Hematopoietic multipotent progenitor cell treated with erythropoietin and hydrocortisone succinate and interleukin-3 and kit ligand, for 17 days (in vitro differentiated cells): ENCODE data around the gene GGA1.
A peak's percentile ranks its signal among the peaks of the same experiment; 100 is the strongest.
"Not testable (repeated sequence)": the region's sequence is repeated elsewhere in the genome, so short reads cannot be mapped to it uniquely, and the experiment has no call there.

ENCODE experiments used
- DNase-seq: peaks from one replicate; pipeline ENCODE4 v3.0.0-alpha.2; 2015; ENCODE audit warnings: low spot score

GGA1 gene

DNA sequence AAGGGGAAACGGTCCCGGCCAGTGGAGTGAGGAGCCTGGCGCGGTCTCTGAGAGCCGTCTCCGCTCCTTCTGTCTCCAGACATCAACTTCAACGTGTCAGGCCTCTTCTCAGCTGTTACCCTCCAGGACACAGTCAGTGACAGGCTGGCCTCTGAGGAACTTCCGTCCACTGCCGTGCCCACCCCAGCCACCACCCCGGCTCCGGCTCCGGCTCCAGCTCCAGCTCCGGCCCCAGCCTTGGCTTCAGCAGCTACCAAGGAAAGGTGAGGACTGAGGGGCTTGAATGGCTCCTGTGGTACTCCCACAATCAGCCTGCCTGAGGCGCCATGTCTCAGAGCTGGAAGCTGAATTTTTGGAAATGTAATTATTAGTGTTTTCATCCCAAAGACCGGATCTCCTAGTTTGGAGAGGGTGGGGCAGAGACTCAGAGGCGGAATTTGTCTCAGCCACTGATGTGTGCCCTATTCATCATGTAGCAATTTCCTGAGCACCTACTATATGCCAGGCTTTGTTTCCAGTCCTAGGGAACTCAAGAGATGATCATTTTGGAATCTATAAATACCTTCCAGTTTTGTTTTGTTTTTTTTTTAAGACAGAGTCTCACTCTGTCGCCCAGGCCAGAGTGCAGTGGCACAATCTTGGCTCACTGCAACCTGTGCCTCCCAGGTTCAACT is 42.0 kb downstream of the GGA1 start:
- no peak for DNase-seq

DNA sequence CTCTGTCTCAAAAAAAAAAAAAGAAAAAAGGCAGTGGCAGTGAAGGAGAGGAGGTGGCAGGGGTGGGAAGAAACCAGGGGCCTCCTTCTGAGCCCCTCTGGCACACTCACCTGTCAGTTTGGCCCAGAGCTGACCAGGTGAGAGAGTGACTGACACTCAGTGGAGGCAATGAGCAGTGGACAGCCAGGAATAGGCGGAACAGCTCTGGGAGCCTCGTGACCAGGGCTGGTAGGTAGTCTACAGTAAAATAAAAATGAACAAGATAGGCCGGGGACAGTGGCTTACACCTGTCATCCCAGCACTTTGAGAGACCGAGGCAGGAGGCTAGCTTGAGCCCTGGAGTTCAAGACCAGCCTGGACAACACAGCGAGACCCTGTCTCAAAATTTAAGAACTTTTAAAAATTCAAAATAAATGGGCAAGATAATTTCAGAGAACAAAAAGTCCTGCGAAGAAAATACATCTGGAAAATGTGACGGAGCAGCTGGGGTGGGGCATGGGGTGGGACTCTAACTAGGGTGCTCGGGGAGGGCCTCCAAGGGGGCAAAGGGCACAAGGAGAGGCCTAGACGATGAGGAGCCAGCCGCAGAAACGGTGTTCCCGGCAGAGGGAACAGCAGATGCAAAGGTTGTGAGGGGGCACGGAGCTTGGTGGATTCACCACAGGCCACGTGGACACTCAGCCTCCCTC is 46.1 kb downstream of the GGA1 start:
- no peak for DNase-seq

DNA sequence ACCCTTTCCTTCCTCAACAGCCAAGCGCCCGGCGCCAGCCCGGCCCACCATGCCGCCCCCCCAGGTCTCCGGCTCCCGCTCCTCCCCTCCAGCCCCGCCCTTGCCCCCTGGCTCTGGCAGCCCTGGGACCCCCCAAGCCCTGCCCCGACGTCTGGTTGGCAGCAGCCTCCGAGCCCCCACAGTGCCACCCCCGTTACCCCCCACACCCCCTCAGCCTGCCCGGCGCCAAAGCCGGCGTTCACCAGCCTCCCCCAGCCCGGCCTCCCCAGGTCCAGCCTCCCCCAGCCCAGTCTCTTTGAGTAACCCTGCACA is 46.6 kb downstream of the GGA1 start:
- no peak for DNase-seq

DNA sequence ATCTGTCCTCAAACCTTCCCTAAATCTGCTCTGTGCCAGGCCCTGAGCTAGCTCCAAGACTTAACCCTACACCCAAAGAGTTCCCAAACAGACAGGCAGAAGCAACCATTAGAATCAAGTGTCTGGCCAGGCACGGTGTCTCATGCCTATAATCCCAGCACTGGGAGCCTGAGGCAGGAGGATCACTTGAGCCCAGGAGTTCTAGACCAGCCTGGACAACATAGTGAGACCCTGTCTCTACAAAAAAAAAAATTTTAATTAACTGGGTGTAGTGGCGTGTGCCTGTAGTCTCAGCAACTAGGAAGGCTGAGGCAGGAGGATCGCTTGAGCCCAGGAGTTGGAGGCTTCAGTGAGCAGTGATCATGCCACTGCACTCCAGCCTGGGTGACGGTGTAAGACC is 47.9 kb downstream of the GGA1 start:
- DNase-seq, result not testable (repeated sequence)

DNA sequence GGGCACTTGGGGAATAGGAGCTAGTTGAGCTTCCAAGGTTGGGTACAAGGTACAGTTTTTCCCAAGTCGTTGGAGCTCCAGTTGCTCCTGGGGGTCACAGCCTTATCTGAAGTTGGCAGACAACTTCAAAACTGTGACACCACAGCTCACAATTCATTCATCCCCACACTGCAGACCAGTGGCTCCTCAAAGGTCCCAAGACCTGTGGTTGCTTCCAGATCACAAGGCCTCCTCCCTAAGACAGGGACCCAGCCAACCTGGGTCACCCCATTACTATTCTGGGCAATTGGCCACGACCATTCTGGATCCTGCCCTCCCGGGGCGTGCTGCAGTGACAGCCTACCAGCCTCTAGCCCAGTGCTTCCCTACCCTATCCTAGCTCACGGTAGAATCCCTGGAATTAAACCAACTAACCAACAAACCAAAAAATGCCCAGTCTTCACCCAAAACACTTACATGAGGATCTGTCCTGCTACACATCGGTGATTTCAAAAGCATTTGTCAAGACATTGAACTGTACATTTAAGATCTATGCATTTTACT is 49.0 kb downstream of the GGA1 start:
- no peak for DNase-seq

DNA sequence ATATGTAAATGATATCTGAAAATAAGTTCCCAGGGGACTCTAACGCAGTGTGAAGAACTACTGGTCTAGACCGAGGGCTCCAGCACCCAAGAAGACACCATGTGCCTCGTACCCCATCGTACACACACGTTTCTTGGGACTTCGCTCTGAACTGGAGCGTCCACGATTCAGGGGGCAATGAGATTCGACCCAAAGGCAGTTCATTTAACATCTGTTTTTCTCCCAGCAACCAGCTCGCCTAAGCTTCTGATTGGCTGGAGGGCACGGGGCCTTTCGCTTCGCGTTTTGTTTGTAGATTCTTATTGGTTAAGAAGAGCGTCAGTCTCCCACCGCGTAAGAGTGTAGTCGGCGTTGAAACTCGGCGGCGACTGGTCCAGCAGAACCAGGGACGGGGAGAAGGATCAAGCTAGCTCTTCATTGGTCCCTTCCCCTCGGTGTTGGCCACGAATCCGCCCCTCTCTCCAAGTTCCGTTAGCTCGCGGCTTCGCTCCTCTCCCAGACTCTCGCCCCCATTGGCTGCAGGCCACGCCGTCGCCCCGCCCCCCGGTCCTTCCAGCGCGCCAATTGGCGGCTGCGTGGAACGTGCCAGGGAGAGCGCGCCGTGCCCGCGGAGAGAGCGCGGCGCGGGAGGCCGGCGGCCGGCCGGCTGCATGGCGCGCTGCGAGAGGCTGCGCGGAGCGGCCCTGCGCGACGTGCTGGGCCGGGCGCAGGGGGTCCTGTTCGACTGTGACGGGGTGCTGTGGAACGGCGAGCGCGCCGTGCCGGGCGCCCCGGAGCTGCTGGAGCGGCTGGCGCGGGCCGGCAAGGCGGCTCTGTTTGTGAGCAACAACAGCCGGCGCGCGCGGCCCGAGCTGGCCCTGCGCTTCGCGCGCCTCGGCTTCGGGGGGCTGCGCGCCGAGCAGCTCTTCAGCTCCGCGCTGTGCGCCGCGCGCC is 49.8 kb downstream of the GGA1 start, which contains the start of gene PDXP:
Gene PDXP, plus strand, starts transcription at position 591 of the 933 bp plus-strand sequence. Its CDS starts 60 bp downstream, at position 651.
- DNase-seq, result peak; percentile 95

DNA sequence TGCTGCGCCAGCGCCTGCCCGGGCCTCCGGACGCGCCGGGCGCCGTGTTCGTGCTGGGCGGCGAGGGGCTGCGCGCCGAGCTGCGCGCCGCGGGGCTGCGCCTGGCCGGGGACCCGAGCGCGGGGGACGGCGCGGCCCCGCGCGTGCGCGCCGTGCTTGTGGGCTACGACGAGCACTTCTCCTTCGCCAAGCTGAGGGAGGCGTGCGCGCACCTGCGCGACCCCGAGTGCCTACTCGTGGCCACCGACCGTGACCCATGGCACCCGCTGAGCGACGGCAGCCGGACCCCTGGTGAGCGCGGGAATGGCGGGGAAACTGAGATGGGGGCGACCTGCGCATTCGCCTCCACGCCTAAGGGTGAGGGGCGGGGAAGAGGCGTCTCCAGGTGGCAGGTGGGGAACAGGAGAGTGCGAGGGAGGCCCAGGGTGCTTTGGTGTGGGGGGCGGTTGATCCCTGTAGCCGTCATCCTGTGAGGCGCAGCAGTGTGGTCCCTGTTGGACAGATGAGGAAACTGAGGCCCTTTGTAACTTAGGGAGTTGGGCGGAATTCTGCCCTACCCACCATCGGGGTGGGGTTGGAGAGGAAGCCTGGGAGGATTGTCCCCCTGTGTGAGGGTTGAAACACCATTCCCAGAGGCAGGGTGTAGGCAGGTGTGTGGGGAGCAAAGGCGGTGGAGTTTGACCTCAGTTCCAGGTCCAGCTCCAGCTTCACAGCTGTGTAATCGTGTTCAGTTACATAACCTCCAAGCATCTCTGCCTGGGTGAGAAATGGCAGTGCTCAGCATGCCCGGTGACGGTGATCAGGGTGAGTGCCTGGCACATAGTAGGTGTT is 50.6 kb downstream of the GGA1 start:
- DNase-seq, result no peak

DNA sequence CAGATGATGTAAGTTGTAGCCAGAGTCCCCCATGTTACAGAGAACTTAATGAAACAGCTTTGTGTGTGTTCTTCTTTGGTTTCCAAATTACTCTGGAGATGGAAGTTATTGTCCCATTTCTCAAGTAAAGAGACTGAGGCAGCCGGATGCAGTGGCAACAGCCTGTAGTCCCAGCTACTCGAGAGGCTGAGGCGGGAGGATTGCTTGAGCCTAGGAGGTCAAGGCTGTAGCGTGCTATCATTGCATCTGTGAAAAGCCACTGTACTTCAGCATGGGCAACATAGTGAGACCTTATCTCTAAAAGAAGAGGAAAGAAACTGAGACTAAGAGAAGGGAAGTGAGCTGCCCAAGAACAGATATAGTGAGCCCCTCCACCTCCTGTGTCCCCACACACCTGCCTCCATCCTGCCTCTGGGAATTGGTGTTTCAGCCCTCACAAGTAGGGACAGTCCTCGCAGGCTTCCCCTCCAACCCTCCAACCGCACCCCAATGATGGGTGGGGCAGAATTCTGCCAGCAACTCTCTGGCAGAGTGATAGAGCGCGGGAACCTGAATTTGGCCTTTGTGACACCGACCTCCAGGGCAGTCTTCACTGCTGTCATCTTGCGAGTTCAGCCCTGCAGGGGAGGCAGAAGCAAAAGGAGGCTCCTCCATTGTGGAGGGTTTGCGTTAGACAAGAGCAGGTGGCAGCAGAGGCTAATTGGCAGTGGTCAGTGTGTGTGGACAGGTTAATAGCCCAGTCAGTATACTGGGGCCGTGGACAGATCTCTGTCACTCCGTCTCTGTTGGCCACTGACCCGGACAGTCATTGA is 51.5 kb downstream of the GGA1 start:
- DNase-seq, result peak; percentile 28

DNA sequence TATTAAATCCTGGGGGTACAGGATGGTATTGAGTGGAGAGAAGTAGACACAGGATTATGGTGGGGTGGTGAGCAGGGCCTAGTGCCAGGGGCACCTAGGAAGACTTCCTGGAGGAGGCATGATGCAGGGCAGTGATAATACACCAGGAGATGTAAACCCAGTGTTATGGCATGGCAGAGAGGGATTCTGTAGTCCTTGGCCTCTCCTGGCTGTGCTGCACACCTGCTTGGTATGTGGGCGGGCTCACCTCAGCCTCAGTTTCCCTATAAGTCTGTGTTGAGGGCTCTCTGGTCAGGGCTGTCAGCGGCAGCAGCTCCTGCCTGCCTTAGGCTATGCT is 52.0 kb downstream of the GGA1 start:
- no peak for DNase-seq

DNA sequence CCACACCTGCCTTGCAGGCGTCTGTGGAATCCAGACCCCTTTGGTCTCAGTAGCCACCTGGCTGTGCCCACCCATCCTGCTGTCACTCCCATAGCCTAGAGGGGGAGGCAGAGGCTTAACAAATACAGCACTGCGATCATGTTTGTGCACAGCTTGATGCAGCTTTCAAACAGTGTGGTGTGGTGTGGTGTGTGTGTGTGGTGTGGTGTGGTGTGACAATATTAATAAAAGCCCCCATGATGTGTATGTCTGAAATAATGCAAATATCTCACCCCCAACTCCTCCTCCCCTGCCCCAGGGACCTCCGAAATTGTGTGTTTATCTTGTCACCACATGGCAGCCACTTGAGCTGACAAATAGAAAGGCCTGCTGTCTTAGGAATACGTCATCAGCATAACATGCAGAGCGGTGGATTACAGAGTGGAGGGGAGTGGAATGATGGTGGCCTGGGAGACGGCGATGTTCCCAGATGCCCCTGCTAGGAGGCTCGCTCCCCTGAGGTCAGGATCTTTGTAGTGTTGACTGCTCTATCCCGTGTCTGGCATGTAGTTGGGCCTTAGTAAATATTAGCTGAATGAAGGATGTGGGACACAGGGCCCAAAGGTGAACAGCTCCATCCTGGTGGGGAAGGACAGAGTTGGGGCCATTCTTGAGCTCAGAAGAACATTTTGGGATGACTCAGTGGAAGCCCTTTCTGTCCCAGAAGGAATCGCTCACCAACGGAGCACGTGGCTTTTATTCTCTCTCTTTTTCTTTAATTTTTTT is 52.7 kb downstream of the GGA1 start:
- no peak for DNase-seq

DNA sequence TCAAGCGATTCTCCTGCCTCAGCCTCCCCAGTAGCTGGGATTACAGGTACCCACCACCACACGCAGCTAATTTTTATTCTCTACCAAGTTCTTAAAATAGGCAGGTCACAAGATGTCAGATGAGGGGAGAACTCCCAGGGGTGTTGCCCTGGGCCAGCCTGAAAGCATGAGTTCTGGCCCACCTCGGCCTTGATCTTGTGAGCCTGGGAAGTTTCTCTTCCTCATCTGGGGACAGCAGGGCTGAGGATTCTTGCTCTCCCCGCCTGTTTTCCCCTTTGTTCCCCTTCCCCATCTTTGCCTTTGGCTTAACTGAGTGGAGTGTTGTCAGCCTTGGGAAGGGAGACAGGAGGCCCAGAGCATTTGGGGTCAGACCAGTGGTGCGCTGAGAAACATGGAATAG is 53.4 kb downstream of the GGA1 start:
- DNase-seq, result no peak

DNA sequence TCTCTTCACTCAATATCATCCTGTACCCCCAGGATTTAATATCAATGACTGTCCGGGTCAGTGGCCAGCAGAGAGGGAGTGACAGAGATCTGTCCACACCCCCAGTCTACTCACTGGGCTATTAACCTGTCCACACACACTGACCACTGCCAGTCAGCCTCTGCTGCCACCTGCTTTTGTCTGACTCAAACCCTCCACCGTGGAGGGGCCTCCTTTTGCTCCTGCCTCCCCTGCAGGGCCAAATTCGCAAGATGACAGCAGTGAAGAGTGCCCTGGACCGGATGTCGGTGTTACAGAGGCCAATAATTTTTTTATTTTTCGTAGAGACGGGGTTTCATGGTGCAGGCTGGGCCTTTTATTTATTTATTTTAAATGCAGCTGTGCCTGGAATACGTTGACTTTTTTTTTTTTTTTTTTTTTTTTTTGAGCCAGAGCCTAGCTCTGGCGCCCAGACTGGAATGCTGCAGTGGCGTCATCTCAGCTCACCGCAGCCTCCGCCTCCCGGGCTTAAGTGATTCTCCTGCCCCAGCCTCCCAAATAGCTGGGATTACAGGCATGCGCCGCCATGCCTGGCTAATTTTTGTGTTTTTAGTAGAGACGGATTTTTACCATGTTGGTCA is 55.0 kb downstream of the GGA1 start:
- no peak for DNase-seq

DNA sequence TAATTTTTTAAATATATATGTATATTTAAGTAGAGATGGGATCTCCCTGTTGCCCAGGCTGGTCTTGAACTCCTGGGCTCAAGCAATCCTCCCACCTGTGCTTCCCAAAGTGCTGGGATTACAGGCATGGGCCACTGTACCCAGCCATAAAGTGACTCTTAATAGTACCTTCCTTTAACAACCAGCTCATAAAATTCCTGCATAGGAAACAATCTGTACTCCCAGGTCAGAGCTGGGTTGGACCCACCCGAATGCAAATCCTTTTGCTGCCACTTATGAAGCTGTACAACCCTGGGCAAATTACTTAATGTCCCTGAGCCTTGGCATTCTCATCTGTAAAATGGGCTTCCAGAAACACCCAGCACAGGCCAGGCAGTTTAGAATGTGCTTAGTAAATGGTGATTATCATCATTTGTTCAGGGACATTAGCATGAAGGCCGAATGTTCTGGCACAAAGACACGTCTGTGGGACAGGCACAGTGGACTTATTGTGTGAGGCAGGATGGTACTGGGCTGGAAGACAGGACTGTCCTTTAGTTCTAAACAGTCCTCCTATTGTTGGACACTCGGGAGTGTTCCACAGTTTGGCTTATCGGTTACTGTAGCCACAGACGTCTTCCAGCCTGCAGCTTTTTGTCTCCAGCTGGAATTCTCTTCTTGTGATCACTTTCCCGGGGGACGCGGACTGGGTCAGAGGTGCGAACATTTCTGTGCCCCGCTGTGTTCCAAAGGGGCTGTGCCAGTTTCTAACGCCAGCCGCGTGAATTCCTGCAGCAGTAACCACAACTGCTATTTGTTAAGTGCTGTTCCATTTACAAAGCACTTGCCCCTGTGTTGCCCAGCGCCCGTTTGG is 55.8 kb downstream of the GGA1 start:
- no peak for DNase-seq

DNA sequence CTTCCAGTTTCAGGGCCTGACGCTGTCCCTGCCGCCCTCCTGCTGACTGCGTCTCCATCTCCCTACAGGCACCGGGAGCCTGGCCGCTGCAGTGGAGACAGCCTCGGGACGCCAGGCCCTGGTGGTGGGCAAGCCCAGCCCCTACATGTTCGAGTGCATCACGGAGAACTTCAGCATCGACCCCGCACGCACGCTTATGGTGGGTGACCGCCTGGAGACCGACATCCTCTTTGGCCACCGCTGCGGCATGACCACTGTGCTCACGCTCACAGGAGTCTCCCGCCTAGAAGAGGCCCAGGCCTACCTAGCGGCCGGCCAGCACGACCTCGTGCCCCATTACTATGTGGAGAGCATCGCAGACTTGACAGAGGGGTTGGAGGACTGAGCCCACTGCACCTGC is 56.9 kb downstream of the GGA1 start:
- no peak for DNase-seq

DNA sequence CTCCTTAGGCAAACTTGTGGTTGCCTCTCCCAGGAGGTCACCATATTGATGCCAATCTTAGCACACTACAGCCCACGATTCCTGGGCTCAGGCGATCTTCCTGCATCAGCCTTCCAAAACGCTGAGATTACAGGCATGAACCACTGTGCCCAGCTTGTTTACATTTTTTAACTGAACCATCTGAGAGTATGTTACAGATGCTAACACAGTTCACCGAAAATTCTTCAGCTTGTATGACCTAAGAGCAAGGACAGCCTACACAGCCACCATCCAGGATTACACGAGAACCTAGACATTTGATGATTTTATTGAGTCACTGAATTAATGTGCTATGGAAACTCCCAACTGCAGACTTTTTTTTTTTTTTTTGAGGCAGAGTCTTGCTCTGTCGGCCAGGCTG is 61.0 kb downstream of the GGA1 start:
- no peak for DNase-seq

DNA sequence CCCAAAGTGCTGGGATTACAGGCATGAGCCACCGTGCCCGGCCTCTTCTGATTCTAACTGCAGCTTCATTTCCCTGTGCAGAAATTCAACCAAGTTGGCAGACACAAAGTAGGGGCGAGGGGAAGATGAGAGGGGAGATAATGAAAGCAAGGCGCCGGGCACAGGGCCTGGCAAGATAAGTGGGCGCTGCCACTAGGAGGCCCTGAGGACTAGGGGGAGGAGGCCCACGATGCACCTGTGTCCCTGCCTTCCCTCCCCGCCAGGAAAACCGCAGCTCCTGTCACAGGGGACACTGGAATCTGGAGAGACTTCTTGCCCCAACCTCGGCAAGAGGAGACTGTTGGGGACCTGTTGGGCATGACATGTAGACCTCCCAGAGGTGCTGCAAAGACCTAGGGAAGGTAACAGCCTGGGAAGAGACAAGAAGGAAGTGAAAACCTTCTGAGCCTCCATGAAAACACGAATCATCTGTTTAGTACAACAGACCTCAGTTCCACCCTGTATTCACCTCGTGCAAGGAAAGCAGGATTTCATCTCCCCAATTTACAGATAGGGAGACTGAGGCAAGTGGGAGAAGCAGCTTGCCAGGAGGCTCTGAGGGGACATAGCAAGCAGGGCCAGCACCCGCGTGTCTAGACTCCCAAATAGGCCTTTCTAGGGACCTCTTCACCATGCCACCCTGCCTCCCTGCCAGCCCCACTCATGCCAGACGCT is 63.7 kb downstream of the GGA1 start:
- no peak for DNase-seq

DNA sequence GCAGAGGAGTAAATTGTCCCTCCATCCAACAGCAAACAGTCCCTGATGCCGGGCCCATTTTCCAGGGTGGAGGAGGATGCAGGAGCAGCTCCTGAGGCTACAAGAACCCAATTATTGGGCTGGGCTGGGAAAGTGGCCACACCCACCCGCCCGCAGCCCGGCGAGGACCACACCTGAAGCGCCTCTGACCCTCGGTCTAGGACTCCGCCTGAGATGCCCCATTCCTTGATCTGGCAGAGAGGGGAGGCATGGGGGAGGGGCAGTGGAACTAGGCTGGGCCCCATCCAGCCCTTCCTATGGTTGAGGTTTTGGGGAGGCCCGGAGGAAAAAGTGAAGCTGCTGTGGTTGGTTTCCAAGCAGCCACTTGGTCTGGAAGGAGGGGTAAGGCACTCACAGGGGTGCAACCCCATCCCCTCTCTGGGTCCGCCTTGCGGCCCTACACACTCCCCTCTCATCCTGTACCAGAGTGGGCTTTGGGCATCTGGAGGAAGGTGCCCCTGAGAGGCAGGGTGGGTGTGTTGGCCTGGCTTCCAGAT is 64.4 kb downstream of the GGA1 start:
- DNase-seq, result no peak

DNA sequence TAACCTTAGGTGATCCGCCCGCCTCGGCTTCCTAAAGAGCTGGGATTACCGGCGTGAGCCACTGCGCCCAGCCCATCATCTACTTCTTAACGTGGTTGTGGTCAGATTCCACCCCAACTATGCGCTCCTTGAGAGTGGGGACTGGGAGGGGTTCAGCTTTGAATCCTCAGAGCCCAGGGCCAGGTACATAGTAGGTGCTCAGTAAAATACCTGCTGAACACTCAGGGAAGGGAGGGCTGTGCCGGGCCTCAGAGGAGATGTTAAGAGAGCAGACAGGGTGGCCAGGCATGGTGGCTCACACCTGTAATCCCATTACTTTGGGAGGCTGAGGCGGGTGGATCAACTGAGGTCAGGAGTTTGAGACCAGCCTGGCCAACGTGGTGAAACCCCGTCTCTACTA is 65.6 kb downstream of the GGA1 start:
- DNase-seq, result no peak
